ENCODE measurements around the gene VEZT. TPM values are rescaled to one million over a fixed set of nuclear protein-coding genes. Genes with fewer than 3 reads are reported as not detected.

The VEZT gene
- polyA plus RNA-seq, 1 of the 3 experiments (the other 2 are of a cell fraction), result 41.2 TPM

DNA sequence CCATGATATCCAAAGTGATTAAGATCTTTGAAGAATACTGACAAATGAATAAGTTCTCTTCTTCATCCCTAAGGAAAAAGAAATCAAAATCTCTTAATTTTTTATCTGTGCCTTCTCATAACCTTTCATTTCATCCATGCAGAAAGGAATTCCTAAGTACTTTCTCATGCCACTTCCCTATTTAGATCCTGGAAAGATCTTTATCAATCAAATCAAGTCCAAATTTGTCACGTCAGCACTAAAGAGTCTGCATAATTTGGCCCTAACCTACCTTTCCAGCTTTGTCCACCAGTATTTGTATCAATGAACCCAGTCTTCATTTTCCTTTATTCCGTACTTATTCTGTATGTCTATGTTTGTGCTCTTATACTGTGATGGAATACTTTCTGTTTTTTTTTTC is 41.2 kb downstream of the VEZT start:
- peaks cover 0 to 18% of the 10 kb centered on the region in 2 experiments; a peak in 2 of 4 replicates for H3K4me1 ChIP-seq (ENCODE audit: control insufficient read depth in 1 of 2, insufficient read depth in 2 of 2, low read depth in 1 of 2, low read length in 1 of 2)
- H3K27ac ChIP-seq (ENCODE audit: low read depth in 2 of 2, low read length in 1 of 2), result peak overlapping the region in 1 of 2 experiments; percentile 45; a peak in 2 of 4 replicates
- no peaks in the 10 kb centered on the region for H3K9me2 ChIP-seq
- H4K20me1 ChIP-seq (ENCODE audit: insufficient read depth), result no peaks in the 10 kb centered on the region
- TF ChIP-seq CHD2 (IDR thresholded peaks at IDR 0.05; ENCODE audit: low read length, partially characterized antibody) (no peak), NRF1 (IDR thresholded peaks at IDR 0.05; ENCODE audit: low read depth, low read length) (no peak), RAD21 (IDR thresholded peaks at IDR 0.05; ENCODE audit: low read length) (no peak), TEAD4 (IDR thresholded peaks at IDR 0.05; ENCODE audit: borderline replicate concordance, insufficient read depth) (no peak), TCF12 (IDR thresholded peaks at IDR 0.05) (peak; percentile 40; the same call in 1 of the 2 replicates), JUND (IDR thresholded peaks at IDR 0.05) (peak; percentile 9; the same call in 1 of the 2 replicates)
- TF ChIP-seq, protein P1, sequence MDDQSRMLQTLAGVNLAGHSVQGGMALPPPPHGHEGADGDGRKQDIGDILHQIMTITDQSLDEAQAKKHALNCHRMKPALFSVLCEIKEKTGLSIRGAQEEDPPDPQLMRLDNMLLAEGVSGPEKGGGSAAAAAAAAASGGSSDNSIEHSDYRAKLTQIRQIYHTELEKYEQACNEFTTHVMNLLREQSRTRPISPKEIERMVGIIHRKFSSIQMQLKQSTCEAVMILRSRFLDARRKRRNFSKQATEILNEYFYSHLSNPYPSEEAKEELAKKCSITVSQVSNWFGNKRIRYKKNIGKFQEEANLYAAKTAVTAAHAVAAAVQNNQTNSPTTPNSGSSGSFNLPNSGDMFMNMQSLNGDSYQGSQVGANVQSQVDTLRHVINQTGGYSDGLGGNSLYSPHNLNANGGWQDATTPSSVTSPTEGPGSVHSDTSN (IDR thresholded peaks at IDR 0.05), result peak; percentile 22; the same call in 1 of the 2 replicates
- H3K79me2 ChIP-seq (ENCODE audit: insufficient read depth), result peaks cover 21% of the 10 kb centered on the region; the same call in 1 of the 2 replicates
- no peak overlapping the region for H2AFZ ChIP-seq (ENCODE audit: low read depth)
- H3F3A ChIP-seq (replicated peaks; ENCODE audit: insufficient read depth), result peaks cover 7% of the 10 kb centered on the region
- no peaks in the 10 kb centered on the region for H3K27me3 ChIP-seq (ENCODE audit: insufficient read depth)
- no peaks in the 10 kb centered on the region for H3K9me3 ChIP-seq
- H3K9ac ChIP-seq, result no peak overlapping the region; the same call in 1 of the 2 replicates
- H3K36me3 ChIP-seq (replicated peaks in 1 of 2; ENCODE audit: control insufficient read depth in 1 of 2, insufficient read depth in 2 of 2, low read length in 1 of 2), result peaks cover 44 to 51% of the 10 kb centered on the region in 2 experiments
- 72% methylated on average over 2 of the region's 2 CpGs for WGBS (ENCODE audit: low lambda C conversion rate)
- no peak for DNase-seq
- H3K4me3 ChIP-seq (ENCODE audit: low read depth in 2 of 2, low read length in 1 of 2), result no peak overlapping the region
- POLR2A ChIA-PET, result no interaction called here
- H3K4me2 ChIP-seq, result no peak overlapping the region
- CTCF ChIA-PET, result interaction anchor here (0.6 to 1.1 kb wide), 2 partner anchors 41 to 45 kb away, joined by 3 read pairs; partner anchors contain the start of genes FGD6 and VEZT

DNA sequence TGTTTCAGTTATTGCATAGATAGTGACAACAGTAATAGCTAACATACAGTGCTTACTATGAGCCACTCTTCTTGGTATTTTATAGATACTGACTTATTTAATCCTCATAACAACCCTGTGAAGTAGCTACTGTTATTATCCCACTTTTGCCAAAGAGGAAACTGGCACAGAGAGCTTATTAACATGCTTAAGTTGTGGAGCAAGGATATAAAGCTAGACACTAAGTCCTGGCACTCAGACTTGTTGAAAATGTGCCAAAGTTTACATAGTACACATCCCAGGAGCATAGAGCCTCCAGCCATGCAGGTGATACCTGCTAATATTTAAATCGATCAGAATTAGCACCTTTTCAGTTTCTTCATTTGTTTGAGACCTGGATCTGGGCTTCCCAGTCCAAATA is 41.8 kb downstream of the VEZT start:
- H3K9me3 ChIP-seq, result no peaks in the 10 kb centered on the region
- ChIA-PET POLR2A (no interaction called here), CTCF (interaction anchor here (0.6 to 1.1 kb wide), 2 partner anchors 42 to 45 kb away, joined by 3 read pairs; partner anchors contain the start of genes FGD6 and VEZT)
- H3K79me2 ChIP-seq (ENCODE audit: insufficient read depth), result peaks cover 18% of the 10 kb centered on the region; the same call in 1 of the 2 replicates
- H3K27ac ChIP-seq (ENCODE audit: low read depth in 2 of 2, low read length in 1 of 2), result peak overlapping the region in 1 of 2 experiments; percentile 45; a peak in 1 of 4 replicates
- peaks cover 0 to 18% of the 10 kb centered on the region in 2 experiments; a peak in 2 of 4 replicates for H3K4me1 ChIP-seq (ENCODE audit: control insufficient read depth in 1 of 2, insufficient read depth in 2 of 2, low read depth in 1 of 2, low read length in 1 of 2)
- WGBS (ENCODE audit: low lambda C conversion rate), result 73% methylated on average over 1 of the region's 1 CpG
- H2AFZ ChIP-seq (ENCODE audit: low read depth), result no peak overlapping the region
- DNase-seq, result no peak
- H3K4me3 ChIP-seq (ENCODE audit: low read depth in 2 of 2, low read length in 1 of 2), result no peak overlapping the region
- H4K20me1 ChIP-seq (ENCODE audit: insufficient read depth), result no peaks in the 10 kb centered on the region
- H3K4me2 ChIP-seq, result no peak overlapping the region
- no peaks in the 10 kb centered on the region for H3K27me3 ChIP-seq (ENCODE audit: insufficient read depth)
- peaks cover 47 to 56% of the 10 kb centered on the region in 2 experiments for H3K36me3 ChIP-seq (replicated peaks in 1 of 2; ENCODE audit: control insufficient read depth in 1 of 2, insufficient read depth in 2 of 2, low read length in 1 of 2)
- H3K9ac ChIP-seq, result no peak overlapping the region
- peaks cover 7% of the 10 kb centered on the region for H3F3A ChIP-seq (replicated peaks; ENCODE audit: insufficient read depth)
- no peaks in the 10 kb centered on the region for H3K9me2 ChIP-seq
- TF ChIP-seq TCF12 (IDR thresholded peaks at IDR 0.05), result no peak
- no peak for TF ChIP-seq NFIC (IDR thresholded peaks at IDR 0.05; ENCODE audit: borderline replicate concordance)
- no peak for TF ChIP-seq CHD2 (IDR thresholded peaks at IDR 0.05; ENCODE audit: low read length, partially characterized antibody)
- no peak for TF ChIP-seq FOXJ3 (CRISPR knock-in tag; IDR thresholded peaks at IDR 0.05)
- no peak for TF ChIP-seq NRF1 (IDR thresholded peaks at IDR 0.05; ENCODE audit: low read depth, low read length)
- no peak for TF ChIP-seq RAD21 (IDR thresholded peaks at IDR 0.05; ENCODE audit: low read length)
- TF ChIP-seq, protein P2, sequence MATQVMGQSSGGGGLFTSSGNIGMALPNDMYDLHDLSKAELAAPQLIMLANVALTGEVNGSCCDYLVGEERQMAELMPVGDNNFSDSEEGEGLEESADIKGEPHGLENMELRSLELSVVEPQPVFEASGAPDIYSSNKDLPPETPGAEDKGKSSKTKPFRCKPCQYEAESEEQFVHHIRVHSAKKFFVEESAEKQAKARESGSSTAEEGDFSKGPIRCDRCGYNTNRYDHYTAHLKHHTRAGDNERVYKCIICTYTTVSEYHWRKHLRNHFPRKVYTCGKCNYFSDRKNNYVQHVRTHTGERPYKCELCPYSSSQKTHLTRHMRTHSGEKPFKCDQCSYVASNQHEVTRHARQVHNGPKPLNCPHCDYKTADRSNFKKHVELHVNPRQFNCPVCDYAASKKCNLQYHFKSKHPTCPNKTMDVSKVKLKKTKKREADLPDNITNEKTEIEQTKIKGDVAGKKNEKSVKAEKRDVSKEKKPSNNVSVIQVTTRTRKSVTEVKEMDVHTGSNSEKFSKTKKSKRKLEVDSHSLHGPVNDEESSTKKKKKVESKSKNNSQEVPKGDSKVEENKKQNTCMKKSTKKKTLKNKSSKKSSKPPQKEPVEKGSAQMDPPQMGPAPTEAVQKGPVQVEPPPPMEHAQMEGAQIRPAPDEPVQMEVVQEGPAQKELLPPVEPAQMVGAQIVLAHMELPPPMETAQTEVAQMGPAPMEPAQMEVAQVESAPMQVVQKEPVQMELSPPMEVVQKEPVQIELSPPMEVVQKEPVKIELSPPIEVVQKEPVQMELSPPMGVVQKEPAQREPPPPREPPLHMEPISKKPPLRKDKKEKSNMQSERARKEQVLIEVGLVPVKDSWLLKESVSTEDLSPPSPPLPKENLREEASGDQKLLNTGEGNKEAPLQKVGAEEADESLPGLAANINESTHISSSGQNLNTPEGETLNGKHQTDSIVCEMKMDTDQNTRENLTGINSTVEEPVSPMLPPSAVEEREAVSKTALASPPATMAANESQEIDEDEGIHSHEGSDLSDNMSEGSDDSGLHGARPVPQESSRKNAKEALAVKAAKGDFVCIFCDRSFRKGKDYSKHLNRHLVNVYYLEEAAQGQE (IDR thresholded peaks at IDR 0.05; ENCODE audit: low read depth, low read length), result no peak
- TF ChIP-seq JUND (IDR thresholded peaks at IDR 0.05), result no peak
- TF ChIP-seq, protein P3, sequence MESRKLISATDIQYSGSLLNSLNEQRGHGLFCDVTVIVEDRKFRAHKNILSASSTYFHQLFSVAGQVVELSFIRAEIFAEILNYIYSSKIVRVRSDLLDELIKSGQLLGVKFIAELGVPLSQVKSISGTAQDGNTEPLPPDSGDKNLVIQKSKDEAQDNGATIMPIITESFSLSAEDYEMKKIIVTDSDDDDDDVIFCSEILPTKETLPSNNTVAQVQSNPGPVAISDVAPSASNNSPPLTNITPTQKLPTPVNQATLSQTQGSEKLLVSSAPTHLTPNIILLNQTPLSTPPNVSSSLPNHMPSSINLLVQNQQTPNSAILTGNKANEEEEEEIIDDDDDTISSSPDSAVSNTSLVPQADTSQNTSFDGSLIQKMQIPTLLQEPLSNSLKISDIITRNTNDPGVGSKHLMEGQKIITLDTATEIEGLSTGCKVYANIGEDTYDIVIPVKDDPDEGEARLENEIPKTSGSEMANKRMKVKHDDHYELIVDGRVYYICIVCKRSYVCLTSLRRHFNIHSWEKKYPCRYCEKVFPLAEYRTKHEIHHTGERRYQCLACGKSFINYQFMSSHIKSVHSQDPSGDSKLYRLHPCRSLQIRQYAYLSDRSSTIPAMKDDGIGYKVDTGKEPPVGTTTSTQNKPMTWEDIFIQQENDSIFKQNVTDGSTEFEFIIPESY (IDR thresholded peaks at IDR 0.05; ENCODE audit: borderline replicate concordance, low read depth), result no peak
- no peak for TF ChIP-seq FOXM1 (IDR thresholded peaks at IDR 0.05; ENCODE audit: low read depth)
- no peak for TF ChIP-seq TEAD4 (IDR thresholded peaks at IDR 0.05; ENCODE audit: borderline replicate concordance, insufficient read depth)
- TF ChIP-seq, protein P4, sequence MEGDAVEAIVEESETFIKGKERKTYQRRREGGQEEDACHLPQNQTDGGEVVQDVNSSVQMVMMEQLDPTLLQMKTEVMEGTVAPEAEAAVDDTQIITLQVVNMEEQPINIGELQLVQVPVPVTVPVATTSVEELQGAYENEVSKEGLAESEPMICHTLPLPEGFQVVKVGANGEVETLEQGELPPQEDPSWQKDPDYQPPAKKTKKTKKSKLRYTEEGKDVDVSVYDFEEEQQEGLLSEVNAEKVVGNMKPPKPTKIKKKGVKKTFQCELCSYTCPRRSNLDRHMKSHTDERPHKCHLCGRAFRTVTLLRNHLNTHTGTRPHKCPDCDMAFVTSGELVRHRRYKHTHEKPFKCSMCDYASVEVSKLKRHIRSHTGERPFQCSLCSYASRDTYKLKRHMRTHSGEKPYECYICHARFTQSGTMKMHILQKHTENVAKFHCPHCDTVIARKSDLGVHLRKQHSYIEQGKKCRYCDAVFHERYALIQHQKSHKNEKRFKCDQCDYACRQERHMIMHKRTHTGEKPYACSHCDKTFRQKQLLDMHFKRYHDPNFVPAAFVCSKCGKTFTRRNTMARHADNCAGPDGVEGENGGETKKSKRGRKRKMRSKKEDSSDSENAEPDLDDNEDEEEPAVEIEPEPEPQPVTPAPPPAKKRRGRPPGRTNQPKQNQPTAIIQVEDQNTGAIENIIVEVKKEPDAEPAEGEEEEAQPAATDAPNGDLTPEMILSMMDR (IDR thresholded peaks at IDR 0.05), result no peak
- TF ChIP-seq FOSL2 (IDR thresholded peaks at IDR 0.05; ENCODE audit: borderline replicate concordance, low read depth), result no peak
- TF ChIP-seq EP300 (IDR thresholded peaks at IDR 0.05; ENCODE audit: borderline replicate concordance in 1 of 2, low read depth in 1 of 2, low read length in 1 of 2), result no peak
- no peak for TF ChIP-seq POLR2AphosphoS5 (IDR thresholded peaks at IDR 0.05; ENCODE audit: low read depth, low read length)
- TF ChIP-seq GATA2 (CRISPR knock-in tag; IDR thresholded peaks at IDR 0.05), result no peak
